ENCODE data around the gene SPATS2.

DNA sequence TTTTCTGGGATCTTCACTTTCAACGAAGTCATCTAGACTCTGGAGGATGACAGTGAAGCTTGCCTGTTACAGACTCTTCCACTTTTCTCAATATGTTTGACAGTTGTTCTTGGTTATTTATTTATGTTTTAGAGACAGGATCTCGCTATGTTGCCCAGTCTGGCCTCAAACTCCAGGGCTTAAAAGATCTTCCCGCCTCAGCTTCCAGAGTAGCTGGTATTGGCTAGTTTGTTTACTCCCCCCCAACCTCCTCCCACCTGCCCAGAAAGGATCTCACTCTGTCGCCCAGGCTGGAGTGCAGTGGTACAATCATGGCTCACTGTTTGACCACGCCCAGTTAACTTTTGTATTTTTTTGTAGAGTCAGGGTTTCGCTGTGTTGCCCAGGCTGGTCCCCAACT lies 3.3 kb downstream of the SPATS2 start:
- no peak for TF ChIP-seq POLR2A (IDR thresholded peaks at IDR 0.05; ENCODE audit: low read depth, low read length)
- TF ChIP-seq, protein P1, sequence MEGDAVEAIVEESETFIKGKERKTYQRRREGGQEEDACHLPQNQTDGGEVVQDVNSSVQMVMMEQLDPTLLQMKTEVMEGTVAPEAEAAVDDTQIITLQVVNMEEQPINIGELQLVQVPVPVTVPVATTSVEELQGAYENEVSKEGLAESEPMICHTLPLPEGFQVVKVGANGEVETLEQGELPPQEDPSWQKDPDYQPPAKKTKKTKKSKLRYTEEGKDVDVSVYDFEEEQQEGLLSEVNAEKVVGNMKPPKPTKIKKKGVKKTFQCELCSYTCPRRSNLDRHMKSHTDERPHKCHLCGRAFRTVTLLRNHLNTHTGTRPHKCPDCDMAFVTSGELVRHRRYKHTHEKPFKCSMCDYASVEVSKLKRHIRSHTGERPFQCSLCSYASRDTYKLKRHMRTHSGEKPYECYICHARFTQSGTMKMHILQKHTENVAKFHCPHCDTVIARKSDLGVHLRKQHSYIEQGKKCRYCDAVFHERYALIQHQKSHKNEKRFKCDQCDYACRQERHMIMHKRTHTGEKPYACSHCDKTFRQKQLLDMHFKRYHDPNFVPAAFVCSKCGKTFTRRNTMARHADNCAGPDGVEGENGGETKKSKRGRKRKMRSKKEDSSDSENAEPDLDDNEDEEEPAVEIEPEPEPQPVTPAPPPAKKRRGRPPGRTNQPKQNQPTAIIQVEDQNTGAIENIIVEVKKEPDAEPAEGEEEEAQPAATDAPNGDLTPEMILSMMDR (IDR thresholded peaks at IDR 0.05; ENCODE audit: extremely low read depth in 1 of 2, insufficient read depth in 1 of 2, low read depth in 1 of 2, low read length in 2 of 2), result no peak
- no peak for TF ChIP-seq JUN (IDR thresholded peaks at IDR 0.05; ENCODE audit: borderline replicate concordance, insufficient read depth, insufficient read length, low read depth)
- TF ChIP-seq POLR2AphosphoS5 (IDR thresholded peaks at IDR 0.05; ENCODE audit: insufficient read depth, low read depth, low read length), result no peak

Measured in endothelial cell of umbilical vein (primary cell).